Caco-2 (cell line): ENCODE results near the gene KRTAP10-4. TPM values are rescaled to one million over a fixed set of nuclear protein-coding genes. Genes with fewer than 3 reads are reported as not detected.

Experiments
- BruUV-seq: library from RNA; stranded (reverse); fragments of 400-500 nt; replicated peaks from 2 replicates; lab custom pipeline; 2021; lab: Mats Ljungman, UMichigan
- CTCF ChIA-PET: fragments of 300-600 bp; sonication (Branson Sonifier 250); formaldehyde crosslinking; loops from one replicate; lab custom pipeline; 2022; ENCODE audit warnings: antibody characterized with exemption; lab: Charles Lee
- POLR2A ChIA-PET: fragments of 300-600 bp; sonication (Branson Sonifier 250); formaldehyde crosslinking; loops from one replicate; lab custom pipeline; 2022; ENCODE audit warnings: antibody characterized with exemption; lab: Charles Lee
- DNase-seq, 2 experiments: peaks; one replicate each; pipeline versions ENCODE4 v3.0.0 to v3.0.0-alpha.2; 2020 to 2022
- H3K27me3 ChIP-seq: replicated peaks from 2 replicates; pipeline ENCODE4 v1.6.0; 2011; ENCODE audit warnings: low read length; ENCODE audit not compliant: control insufficient read depth, insufficient read depth
- H3K36me3 ChIP-seq: 2 replicates; pipeline ENCODE4 v1.5.1; 2011; ENCODE audit warnings: low read length; ENCODE audit not compliant: control insufficient read depth, insufficient read depth
- H3K4me1 ChIP-seq: fragments of 250-450 bp; sonication (Bioruptor Pico); 2 replicates; pipeline ENCODE4 v1.5.1; 2020; ENCODE audit warnings: mild to moderate bottlenecking
- H3K4me3 ChIP-seq: 2 replicates; pipeline ENCODE4 v1.5.1; 2011; ENCODE audit warnings: low read depth, mild to moderate bottlenecking, control low read depth, low read length
- H3K9me3 ChIP-seq: fragments of 250-450 bp; sonication (Bioruptor Pico); 2 replicates; pipeline ENCODE4 v1.5.1; 2020; ENCODE audit warnings: mild to moderate bottlenecking, moderate library complexity
- H3K27ac Mint-ChIP-seq: one replicate; pipeline ENCODE4 v1.8.0; 2022; ENCODE audit warnings: mixed read lengths; ENCODE audit not compliant: unreplicated experiment
- H3K27me3 Mint-ChIP-seq: one replicate; pipeline ENCODE4 v1.8.0; 2022; ENCODE audit warnings: mixed read lengths; ENCODE audit not compliant: insufficient read depth, unreplicated experiment
- H3K36me3 Mint-ChIP-seq: one replicate; pipeline ENCODE4 v1.8.0; 2022; ENCODE audit warnings: mild to moderate bottlenecking, mixed read lengths; ENCODE audit not compliant: insufficient read depth, unreplicated experiment
- H3K4me1 Mint-ChIP-seq: one replicate; pipeline ENCODE4 v1.8.0; 2022; ENCODE audit warnings: low read depth, mixed read lengths; ENCODE audit not compliant: unreplicated experiment
- H3K4me3 Mint-ChIP-seq: one replicate; pipeline ENCODE4 v1.8.0; 2022; ENCODE audit warnings: mild to moderate bottlenecking, moderate library complexity, mixed read lengths; ENCODE audit not compliant: unreplicated experiment
- H3K9me3 Mint-ChIP-seq: one replicate; pipeline ENCODE4 v1.8.0; 2022; ENCODE audit warnings: mixed read lengths; ENCODE audit not compliant: unreplicated experiment
- CTCF ChIP-seq, 2 experiments: fragments of 200-600 bp in 1 of 2; IDR thresholded peaks; 1 replicate in 1 of 2; 2 replicates in 1 of 2; pipeline versions ENCODE4 v1.5.1 to v1.8.0; 2011 to 2022; ENCODE audit warnings: antibody characterized with exemption in 1 of 2, control low read depth in 1 of 2, inconsistent platforms in 1 of 2, low read depth in 1 of 2, low read length in 1 of 2, mild to moderate bottlenecking in 1 of 2, moderate library complexity in 1 of 2; ENCODE audit not compliant: insufficient read depth in 1 of 2, severe bottlenecking in 1 of 2, unreplicated experiment in 1 of 2
- intact Hi-C: fragments of 100-400 bp; cut with micrococcal nuclease; formaldehyde crosslinking; loops from one replicate; pipeline ENCODE4 v1.10.0; 2022; ENCODE audit not compliant: unreplicated experiment
- total RNA-seq: library from RNA; stranded (reverse); gene quantifications from 2 replicates; pipeline ENCODE4 v1.2.3, GENCODE V29; 2022

KRTAP10-4 gene
- total RNA-seq, 1 experiment from 2014 or later, result not detected

GRCh38 chr21:44526096-44526997 lies 47.2 kb upstream of the KRTAP10-4 start:
- no peaks in the 10 kb centered on the region for H3K9me3 Mint-ChIP-seq
- Histone ChIP-seq H3K4me1 (no peaks in the 10 kb centered on the region), H3K9me3 (peaks cover 14% of the 10 kb centered on the region), H3K27me3 (no peaks in the 10 kb centered on the region), H3K4me3 (no peak overlapping the region), H3K36me3 (no peaks in the 10 kb centered on the region)
- H3K4me3 Mint-ChIP-seq, result no peak overlapping the region
- H3K36me3 Mint-ChIP-seq, result no peaks in the 10 kb centered on the region
- no TSS peak for BruUV-seq
- H3K4me1 Mint-ChIP-seq, result no peaks in the 10 kb centered on the region
- ChIA-PET CTCF (no interaction called here), POLR2A (no interaction called here)
- TF ChIP-seq CTCF (IDR thresholded peaks at IDR 0.05; ENCODE audit: insufficient read depth in 1 of 2, low read depth in 1 of 2, low read length in 1 of 2, severe bottlenecking in 1 of 2, unreplicated experiment in 1 of 2), result no peak
- no peak for DNase-seq
- no peak overlapping the region for H3K27ac Mint-ChIP-seq
- H3K27me3 Mint-ChIP-seq, result peaks cover 3% of the 10 kb centered on the region
- intact Hi-C loops, result no loop called here

- Histone ChIP-seq H3K36me3 (no peaks in the 10 kb centered on the region), H3K27me3 (no peaks in the 10 kb centered on the region), H3K4me1 (no peaks in the 10 kb centered on the region), H3K4me3 (no peak overlapping the region), H3K9me3 (peaks cover 14% of the 10 kb centered on the region)
- CTCF ChIA-PET, result no interaction called here
- no peaks in the 10 kb centered on the region for H3K36me3 Mint-ChIP-seq
- no peaks in the 10 kb centered on the region for H3K9me3 Mint-ChIP-seq
- peaks cover 6% of the 10 kb centered on the region for H3K27me3 Mint-ChIP-seq
- POLR2A ChIA-PET, result no interaction called here
- TF ChIP-seq CTCF (IDR thresholded peaks at IDR 0.05; ENCODE audit: insufficient read depth in 1 of 2, low read depth in 1 of 2, low read length in 1 of 2, severe bottlenecking in 1 of 2, unreplicated experiment in 1 of 2), result no peak
- no peak overlapping the region for H3K4me3 Mint-ChIP-seq
- no TSS peak for BruUV-seq
- intact Hi-C loops, result no loop called here
- H3K4me1 Mint-ChIP-seq, result no peaks in the 10 kb centered on the region
- no peak for DNase-seq
- no peak overlapping the region for H3K27ac Mint-ChIP-seq
Measured at GRCh38 chr21:44527156-44527982, 46.2 kb upstream of the KRTAP10-4 start.

- Mint-ChIP-seq H3K4me1 (no peaks in the 10 kb centered on the region), H3K9me3 (no peaks in the 10 kb centered on the region), H3K27me3 (peaks cover 6% of the 10 kb centered on the region), H3K36me3 (no peaks in the 10 kb centered on the region), H3K27ac (no peak overlapping the region), H3K4me3 (no peak overlapping the region)
- no peak for TF ChIP-seq CTCF (IDR thresholded peaks at IDR 0.05; ENCODE audit: insufficient read depth in 1 of 2, low read depth in 1 of 2, low read length in 1 of 2, severe bottlenecking in 1 of 2, unreplicated experiment in 1 of 2)
- Histone ChIP-seq H3K9me3 (peaks cover 14% of the 10 kb centered on the region), H3K36me3 (no peaks in the 10 kb centered on the region), H3K4me1 (no peaks in the 10 kb centered on the region), H3K4me3 (no peak overlapping the region), H3K27me3 (no peaks in the 10 kb centered on the region)
- intact Hi-C loops, result no loop called here
- ChIA-PET POLR2A (no interaction called here), CTCF (no interaction called here)
- no TSS peak for BruUV-seq
- DNase-seq, result no peak
Measured at GRCh38 chr21:44527983-44528633, 45.4 kb upstream of the KRTAP10-4 start.
